ENCODE results near the gene PRLH. TPM values are rescaled to one million over a fixed set of nuclear protein-coding genes. Genes with fewer than 3 reads are reported as not detected.

The PRLH gene
- total and polyA plus RNA-seq, 2 of the 13 experiments (the other 11 are each of a cell fraction or from before 2014, with no cell fraction given), result not detected

- no peak; the same call in 1 of the 2 replicates for TF ChIP-seq PATZ1 (CRISPR knock-in tag; IDR thresholded peaks at IDR 0.05)
- no peak for TF ChIP-seq ZNF362 (CRISPR knock-in tag; IDR thresholded peaks at IDR 0.05; ENCODE audit: borderline replicate concordance)
- TF ChIP-seq CENPBD1 (CRISPR knock-in tag; IDR thresholded peaks at IDR 0.05; ENCODE audit: borderline replicate concordance, low read depth), result no peak
- peak; percentile 93 for TF ChIP-seq SOX5 (CRISPR knock-in tag; IDR thresholded peaks at IDR 0.05; ENCODE audit: borderline replicate concordance)
- no peak for TF ChIP-seq ZMYM4 (CRISPR knock-in tag; IDR thresholded peaks at IDR 0.05)
- TF ChIP-seq RAD21 (CRISPR knock-in tag; IDR thresholded peaks at IDR 0.05), result no peak
- no peak for TF ChIP-seq IRF9 (CRISPR knock-in tag; IDR thresholded peaks at IDR 0.05; ENCODE audit: borderline replicate concordance)
- no peak for TF ChIP-seq MIER3 (CRISPR knock-in tag; IDR thresholded peaks at IDR 0.05; ENCODE audit: borderline replicate concordance)
- no peak for TF ChIP-seq ZNF629 (CRISPR knock-in tag; conservative IDR thresholded peaks at IDR 0.05)
- TF ChIP-seq TBX3 (IDR thresholded peaks at IDR 0.05; ENCODE audit: borderline replicate concordance), result no peak
- no peak for TF ChIP-seq ZNF44 (CRISPR knock-in tag; IDR thresholded peaks at IDR 0.05)
- TF ChIP-seq RBAK (CRISPR knock-in tag; IDR thresholded peaks at IDR 0.05), result no peak
- TF ChIP-seq PLRG1 (conservative IDR thresholded peaks at IDR 0.05), result no peak
- no peak for TF ChIP-seq ZKSCAN1 (IDR thresholded peaks at IDR 0.05; ENCODE audit: low read length)
- TF ChIP-seq ZNF770 (CRISPR knock-in tag; IDR thresholded peaks at IDR 0.05), result no peak
- TF ChIP-seq ZNF382 (CRISPR knock-in tag; IDR thresholded peaks at IDR 0.05; ENCODE audit: borderline replicate concordance), result no peak
- 0 out of 2 replicates have a peak, but pooled peaks have one; percentile 43 for TF ChIP-seq ZNF552 (CRISPR knock-in tag; IDR thresholded peaks at IDR 0.05; ENCODE audit: borderline replicate concordance)
- no peak for TF ChIP-seq KLF13 (CRISPR knock-in tag; IDR thresholded peaks at IDR 0.05)
- TF ChIP-seq ZNF430 (CRISPR knock-in tag; IDR thresholded peaks at IDR 0.05), result 0 out of 2 replicates have a peak, but pooled peaks have one; percentile 30
- TF ChIP-seq ZKSCAN8 (CRISPR knock-in tag; IDR thresholded peaks at IDR 0.05; ENCODE audit: borderline replicate concordance), result no peak
- TF ChIP-seq ZNF816 (CRISPR knock-in tag; IDR thresholded peaks at IDR 0.05; ENCODE audit: borderline replicate concordance), result no peak
- no peak for TF ChIP-seq DRAP1 (CRISPR knock-in tag; IDR thresholded peaks at IDR 0.05)
Observed at GRCh38 chr2:237549643-237550415, 16.5 kb upstream of the PRLH start (continued).
